GM19025 (cell line): ENCODE data around the gene CDS1.
"Not testable (repeated sequence)": the region's sequence is repeated elsewhere in the genome, so short reads cannot be mapped to it uniquely, and the experiment has no call there.

Experiments used
- ATAC-seq: cut with Tn5 transposase; IDR thresholded peaks from one replicate; pipeline ENCODE4 v1.9.1; 2021; ENCODE audit warnings: mild to moderate bottlenecking, low read depth, moderate library complexity; ENCODE audit not compliant: unreplicated experiment

CDS1 gene

DNA sequence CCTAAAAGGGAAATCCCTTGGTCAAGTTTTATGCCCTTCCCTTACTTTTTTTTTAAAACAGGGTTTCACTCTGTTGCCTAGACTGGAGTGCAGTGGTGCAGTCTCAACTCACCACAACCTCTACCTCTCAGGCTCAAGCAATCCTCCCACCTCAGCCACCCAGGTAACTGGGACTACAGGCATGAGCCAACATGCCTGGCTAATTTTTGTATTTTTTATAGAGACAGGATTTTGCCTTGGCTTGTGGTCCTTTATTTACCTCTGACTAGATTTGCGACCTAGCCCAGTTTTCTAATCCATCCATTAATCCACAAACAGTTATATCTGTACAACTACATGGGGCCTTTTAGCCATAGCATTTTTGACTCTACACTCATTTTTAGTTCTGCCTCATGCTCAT is 23.7 kb downstream of the CDS1 start:
- no peak for ATAC-seq

GRCh38 chr4:84611531-84611930 is 28.6 kb downstream of the CDS1 start:
- no peak for ATAC-seq

GRCh38 chr4:84614891-84615290 is 32.0 kb downstream of the CDS1 start:
- no peak for ATAC-seq

DNA sequence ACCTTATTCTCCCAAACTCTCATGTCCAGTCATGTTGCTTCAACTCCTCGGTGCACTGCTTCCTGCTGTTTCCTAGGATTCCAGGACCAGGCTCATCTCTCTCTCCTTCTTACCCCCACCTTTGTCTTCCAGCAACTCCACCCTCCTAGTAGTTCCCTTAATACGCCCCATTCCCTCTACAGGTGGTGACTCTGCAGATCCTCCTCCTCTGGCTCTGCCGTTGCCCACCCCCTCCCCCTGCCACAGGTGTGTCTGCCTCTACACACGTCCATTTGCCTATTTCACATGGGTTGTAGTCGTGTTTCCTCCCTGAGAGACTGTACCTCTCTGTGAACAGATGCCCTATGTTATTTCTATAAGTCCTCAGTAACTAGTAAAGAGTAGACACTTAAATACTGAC is 32.4 kb downstream of the CDS1 start:
- ATAC-seq: no peak

DNA sequence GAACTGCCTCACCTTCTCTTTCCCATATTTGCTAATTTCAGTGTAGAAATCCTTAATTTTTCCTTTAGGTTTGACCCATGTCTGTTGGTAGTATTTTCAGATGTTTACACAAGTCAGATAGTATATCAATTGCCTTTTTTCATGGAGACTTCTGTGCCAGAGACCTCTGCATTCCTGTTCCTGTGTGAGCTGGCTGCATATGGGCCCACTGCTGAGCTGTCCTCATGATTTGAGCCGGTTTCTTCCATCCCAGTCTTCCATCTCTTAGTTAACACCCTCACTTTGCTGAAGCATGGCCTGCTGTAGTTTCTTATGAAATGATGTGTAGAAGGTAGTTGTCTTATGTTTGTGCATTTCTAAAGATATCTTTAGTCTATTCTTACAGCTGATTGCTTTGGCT is 40.0 kb downstream of the CDS1 start:
- no peak for ATAC-seq

- no peak for ATAC-seq
These were observed 40.7 kb downstream of the CDS1 start for GRCh38 chr4:84623661-84624060.

DNA sequence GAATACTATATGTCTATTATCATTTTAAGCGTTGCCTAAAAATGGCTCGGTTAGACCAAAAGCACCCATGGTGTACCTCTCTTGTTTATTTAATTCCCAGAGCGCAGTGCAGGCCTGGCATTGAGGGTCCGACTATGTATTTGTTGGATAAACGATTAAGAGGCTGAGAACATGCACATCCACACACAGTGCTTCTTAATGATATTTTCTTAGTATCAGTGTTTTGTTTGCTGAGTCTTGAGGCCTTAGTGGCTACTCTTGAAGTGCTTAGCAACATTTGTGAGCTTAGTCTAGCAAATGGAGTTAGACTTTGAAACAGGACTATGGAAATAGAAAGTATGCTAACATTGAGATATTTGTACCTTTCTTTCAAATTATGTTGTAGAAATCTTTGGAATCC is 43.7 kb downstream of the CDS1 start:
- no peak for ATAC-seq

DNA sequence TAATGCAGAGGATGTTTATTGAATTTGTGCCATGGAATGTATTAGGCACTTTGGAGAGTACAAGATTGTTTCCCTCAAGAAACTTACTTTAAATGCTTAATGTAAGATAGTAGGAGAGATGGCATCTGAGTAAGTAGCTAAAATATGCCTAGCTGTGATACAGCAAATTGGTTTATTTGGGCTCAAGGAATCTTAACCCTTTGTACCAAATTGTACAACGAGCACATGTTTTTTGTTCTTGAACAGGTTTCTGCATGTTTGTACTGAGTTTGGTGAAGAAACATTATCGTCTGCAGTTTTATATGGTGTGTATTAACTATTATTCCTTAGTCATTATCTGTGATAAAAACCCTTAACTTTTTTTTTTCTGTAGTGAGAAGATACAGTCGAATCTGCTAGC is 48.6 kb downstream of the CDS1 start:
- no peak for ATAC-seq

- ATAC-seq: no peak
These were observed 49.2 kb downstream of the CDS1 start for GRCh38 chr4:84632092-84632491.

- ATAC-seq: no peak
These were observed 52.0 kb downstream of the CDS1 start for GRCh38 chr4:84634961-84635360.

DNA sequence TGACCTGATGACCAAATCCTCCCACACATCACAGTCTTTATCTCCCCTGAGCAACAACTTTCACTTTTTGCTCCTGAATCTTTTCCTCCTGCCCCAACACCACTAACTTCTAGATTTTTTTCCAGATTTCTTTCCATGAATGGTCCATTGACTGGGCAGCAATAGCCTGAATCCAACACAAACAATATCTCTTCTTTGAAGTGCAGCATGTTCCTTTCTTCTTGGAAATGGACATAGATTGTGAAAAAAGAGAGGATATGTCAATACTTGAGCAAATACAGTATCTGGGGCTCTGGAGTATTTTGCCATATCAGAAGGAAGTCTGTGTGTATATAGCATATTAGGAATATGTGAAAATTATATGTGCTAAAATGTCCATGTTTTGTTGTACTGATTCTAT is 55.2 kb downstream of the CDS1 start:
- no peak for ATAC-seq

- no peak for ATAC-seq
These were observed 56.2 kb downstream of the CDS1 start for GRCh38 chr4:84639145-84639544.

GRCh38 chr4:84644087-84644486 is 61.2 kb downstream of the CDS1 start:
- no peak for ATAC-seq

- no peak for ATAC-seq
These were observed 64.5 kb downstream of the CDS1 start for GRCh38 chr4:84647312-84647884.

- no peak for ATAC-seq
These were observed 65.3 kb downstream of the CDS1 start for GRCh38 chr4:84648178-84648577.

DNA sequence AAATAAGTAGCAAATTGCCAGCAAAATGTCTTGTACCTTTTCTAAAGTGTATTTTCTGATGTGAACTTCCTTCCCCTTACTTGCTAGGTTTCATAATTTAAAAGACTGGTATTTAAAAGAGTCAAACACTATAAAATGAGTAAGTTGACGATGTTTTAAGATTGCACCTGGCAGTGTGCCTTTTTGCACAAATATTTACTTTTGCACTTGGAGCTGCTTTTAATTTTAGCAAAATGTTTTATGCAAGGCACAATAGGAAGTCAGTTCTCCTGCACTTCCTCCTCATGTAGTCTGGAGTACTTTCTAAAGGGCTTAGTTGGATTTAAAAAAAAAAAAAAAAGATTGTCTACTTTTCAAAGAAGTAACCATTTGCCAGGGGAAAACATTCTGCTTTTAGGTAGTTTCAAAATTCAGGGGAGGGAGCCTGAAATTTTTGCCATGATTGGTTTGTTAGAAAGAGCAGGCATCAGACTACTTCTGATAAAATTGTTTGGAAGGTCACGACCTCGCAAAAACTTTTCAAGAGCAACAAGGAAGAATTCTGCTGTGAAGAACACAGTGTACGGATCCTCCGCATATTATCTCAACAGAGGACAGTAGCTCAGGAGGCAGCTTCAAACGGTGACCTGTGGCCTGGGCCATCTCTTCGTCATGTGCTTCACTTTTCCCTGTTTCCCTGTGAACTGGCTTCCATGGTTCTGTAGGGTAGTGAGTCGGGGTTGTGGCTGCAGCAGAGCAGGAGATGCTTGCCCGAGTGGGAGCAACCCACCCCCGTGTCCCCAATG is 66.1 kb downstream of the CDS1 start:
- ATAC-seq: no peak

DNA sequence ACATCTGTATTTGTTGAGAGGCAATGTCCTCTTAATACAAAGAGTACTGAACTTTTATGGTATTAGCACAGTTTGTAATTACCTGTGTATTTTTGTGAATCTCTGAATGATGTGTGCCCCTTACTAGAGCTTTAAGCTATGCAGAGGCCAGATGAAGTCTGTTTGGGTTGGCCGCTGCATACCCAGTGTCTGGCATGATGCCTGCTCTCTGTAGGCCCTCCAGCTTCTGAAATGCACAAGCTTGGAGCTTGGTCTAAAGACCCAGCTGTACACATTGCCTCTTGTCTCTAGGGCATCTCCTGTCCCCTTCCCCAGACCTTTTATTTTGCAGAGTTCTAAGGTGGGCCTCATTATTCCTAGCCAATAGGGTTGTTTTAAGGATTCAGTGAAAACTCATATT is 68.6 kb downstream of the CDS1 start:
- no peak for ATAC-seq

GRCh38 chr4:84652478-84652877 is 69.6 kb downstream of the CDS1 start:
- ATAC-seq: no peak

DNA sequence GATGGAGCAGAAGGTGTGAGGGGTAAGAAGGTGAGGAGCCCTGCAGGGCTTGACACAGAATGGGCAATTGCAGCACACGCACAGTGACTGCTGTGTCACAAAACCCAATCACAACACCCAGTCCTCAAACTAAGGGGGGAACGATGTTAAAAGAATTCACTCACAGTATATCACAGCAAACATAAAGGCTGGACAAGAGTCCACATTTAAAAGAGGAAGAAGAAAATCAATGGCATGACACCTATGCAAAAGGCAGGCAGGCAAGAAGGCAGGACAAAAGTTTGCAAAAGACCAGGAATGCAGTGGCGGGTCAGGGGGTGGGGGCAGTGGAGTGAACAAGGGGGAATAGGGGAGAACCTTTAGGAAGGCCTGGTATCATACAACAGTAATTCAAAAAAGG is 77.7 kb downstream of the CDS1 start:
- no peak for ATAC-seq

DNA sequence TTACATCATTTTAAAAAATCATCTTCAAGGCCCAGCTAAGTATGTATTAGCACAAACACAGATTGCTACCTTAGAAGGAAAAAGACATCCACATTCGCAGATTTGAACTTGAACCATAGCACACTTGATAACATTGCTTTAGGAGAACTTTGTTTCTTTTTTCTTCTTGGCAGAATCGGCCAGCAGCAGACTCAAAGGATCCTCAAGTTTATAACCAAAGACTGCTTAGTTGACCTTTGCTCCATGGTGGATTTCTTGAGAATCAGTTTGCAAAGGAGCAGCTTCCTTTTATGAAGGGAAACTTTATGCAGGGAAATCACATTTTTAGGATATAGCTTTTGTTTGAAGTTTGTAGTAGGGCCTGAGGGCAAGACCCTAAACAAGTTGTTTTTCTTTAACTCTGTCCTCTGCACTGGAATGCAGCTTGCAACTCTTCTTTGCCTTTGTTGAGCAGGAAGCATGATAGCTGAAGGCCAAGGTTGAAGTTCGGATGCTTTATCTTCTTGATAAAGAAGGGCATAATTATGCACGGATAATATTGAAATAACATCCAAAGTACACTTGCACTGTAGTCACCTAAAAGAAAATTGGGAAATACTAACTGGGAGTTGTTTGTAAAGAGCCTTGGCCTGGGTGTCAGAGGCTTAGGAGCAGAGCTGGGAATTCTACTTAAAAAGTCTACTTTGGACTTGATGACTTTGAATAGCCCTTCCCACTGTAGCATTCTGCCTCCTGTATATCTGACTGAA is 78.4 kb downstream of the CDS1 start:
- ATAC-seq: no peak

GRCh38 chr4:84664767-84665166 is 81.8 kb downstream of the CDS1 start:
- ATAC-seq: not testable (repeated sequence)

DNA sequence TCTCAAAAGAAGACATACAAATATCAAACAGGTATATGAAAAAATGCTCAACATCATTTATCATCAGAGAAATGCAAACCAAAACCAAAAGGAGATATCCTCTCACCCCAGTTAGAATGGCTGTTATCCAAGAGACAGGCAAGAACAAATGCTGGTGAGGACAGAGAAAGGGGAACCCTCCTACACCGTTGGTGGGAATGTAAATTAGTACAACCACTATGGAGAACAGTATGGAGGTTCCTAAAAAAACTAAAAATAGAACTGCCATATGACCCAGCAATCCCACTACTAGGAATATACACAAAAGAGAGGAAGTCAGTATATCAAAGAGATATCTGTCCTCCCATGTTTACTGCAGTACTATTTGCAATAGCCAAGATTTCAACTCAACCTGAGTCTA is 83.5 kb downstream of the CDS1 start:
- no peak for ATAC-seq
